C4-2B (cell line): ENCODE measurements around the gene GAS6.

Experiments
- ZFX ChIP-seq: fragments of 450-650 bp; IDR thresholded peaks from 2 replicates; pipeline ENCODE4 v1.6.1; 2017
- TF ChIP-seq, protein P1 (sequence below): fragments of 450-650 bp; conservative IDR thresholded peaks from 2 replicates; pipeline ENCODE4 v1.5.1; 2017; ENCODE audit warnings: mild to moderate bottlenecking

DNA sequence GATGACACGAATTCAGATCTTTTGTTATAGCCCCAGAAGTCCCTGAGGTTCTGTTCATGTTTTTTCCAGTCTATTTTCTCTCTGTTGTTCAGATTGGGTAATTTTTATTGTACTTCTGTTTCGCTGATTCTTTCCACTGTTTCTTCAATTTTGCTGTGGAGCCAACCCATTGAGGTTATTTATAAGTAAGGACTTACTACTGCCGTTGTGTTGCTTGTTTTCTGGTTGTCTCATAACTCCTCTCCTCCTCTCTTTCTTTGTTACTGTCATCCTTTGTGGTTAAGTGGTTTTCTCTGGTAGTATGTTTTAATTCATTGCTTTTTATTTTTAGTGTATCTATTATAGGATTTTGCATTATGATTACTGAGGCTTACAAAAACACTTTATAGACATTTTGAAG, 48.7 kb upstream of the GAS6 start:
- TF ChIP-seq, protein P1, sequence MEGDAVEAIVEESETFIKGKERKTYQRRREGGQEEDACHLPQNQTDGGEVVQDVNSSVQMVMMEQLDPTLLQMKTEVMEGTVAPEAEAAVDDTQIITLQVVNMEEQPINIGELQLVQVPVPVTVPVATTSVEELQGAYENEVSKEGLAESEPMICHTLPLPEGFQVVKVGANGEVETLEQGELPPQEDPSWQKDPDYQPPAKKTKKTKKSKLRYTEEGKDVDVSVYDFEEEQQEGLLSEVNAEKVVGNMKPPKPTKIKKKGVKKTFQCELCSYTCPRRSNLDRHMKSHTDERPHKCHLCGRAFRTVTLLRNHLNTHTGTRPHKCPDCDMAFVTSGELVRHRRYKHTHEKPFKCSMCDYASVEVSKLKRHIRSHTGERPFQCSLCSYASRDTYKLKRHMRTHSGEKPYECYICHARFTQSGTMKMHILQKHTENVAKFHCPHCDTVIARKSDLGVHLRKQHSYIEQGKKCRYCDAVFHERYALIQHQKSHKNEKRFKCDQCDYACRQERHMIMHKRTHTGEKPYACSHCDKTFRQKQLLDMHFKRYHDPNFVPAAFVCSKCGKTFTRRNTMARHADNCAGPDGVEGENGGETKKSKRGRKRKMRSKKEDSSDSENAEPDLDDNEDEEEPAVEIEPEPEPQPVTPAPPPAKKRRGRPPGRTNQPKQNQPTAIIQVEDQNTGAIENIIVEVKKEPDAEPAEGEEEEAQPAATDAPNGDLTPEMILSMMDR: no peak
- TF ChIP-seq ZFX: no peak
